ENCODE data around the gene LSG1.

DNA sequence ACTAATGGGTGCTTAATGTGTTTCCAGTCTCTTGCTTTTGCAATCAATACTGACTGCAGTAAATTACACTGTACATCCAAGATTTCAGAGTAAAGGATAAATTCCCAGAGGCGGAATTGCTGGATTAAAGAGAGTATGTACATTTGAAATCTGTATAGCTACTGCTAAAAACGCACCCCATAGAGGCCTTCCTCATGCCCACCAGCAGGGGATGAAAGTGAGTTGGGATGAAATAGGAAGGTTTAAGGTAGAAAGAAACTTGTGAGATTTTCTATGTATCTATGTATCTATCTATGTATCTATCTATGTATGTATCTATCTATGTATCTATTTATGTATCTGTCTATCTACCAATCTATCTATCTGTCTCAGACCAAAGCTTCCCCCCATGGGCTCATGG, 67.2 kb downstream of the LSG1 start:
- peak; percentile 25 for TF ChIP-seq CTCF (IDR thresholded peaks at IDR 0.05; ENCODE audit: low read depth, low read length, poor library complexity, severe bottlenecking)
- no peak for TF ChIP-seq EZH2phosphoT487 (IDR thresholded peaks at IDR 0.05; ENCODE audit: borderline replicate concordance, low read length)

Data from DOHH2 (cell line).